Sigmoid colon (tissue), 4 donors: ENCODE data around the gene THG1L.
"Not testable (repeated sequence)": the region's sequence is repeated elsewhere in the genome, so short reads cannot be mapped to it uniquely, and the experiment has no call there.

Source experiments
- EP300 ChIP-seq, 4 donors: sonication (generic); formaldehyde crosslinking; IDR thresholded peaks; one replicate each; pipeline ENCODE4 v1.6.1; 2017; ENCODE audit warnings: antibody characterized with exemption in 4 of 4
- POLR2AphosphoS5 ChIP-seq, 4 donors: sonication (generic); formaldehyde crosslinking; IDR thresholded peaks; one replicate each; pipeline ENCODE4 v1.6.1; 2017; ENCODE audit warnings: antibody characterized with exemption in 4 of 4
- TF ChIP-seq, protein P1 (sequence below), 4 experiments: fragments of 450-650 bp in 3 of 4; fragments of 200-600 bp in 1 of 4; IDR thresholded peaks; one replicate each; pipeline ENCODE4 v1.5.1; 2016 to 2019; ENCODE audit warnings: antibody characterized with exemption in 4 of 4, mild to moderate bottlenecking in 3 of 4, moderate library complexity in 2 of 4

DNA sequence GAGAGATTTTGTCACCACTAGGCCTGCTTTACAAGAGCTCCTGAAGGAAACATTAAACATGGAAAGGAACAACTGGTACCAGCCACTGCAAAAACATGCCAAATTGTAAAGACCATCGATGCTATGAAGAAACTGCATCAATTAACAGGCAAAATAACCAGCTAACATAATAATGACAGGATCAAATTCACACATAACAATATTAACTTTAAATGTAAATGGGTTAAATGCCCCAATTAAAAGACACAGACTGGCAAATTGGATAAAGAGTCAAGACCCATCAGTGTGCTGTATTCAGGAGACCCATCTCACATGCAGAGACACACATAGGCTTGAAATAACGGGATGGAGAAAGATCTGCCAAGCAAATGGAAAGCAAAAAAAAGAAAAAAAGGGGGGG lies 8.3 kb upstream of the THG1L start:
- TF ChIP-seq, protein P1, sequence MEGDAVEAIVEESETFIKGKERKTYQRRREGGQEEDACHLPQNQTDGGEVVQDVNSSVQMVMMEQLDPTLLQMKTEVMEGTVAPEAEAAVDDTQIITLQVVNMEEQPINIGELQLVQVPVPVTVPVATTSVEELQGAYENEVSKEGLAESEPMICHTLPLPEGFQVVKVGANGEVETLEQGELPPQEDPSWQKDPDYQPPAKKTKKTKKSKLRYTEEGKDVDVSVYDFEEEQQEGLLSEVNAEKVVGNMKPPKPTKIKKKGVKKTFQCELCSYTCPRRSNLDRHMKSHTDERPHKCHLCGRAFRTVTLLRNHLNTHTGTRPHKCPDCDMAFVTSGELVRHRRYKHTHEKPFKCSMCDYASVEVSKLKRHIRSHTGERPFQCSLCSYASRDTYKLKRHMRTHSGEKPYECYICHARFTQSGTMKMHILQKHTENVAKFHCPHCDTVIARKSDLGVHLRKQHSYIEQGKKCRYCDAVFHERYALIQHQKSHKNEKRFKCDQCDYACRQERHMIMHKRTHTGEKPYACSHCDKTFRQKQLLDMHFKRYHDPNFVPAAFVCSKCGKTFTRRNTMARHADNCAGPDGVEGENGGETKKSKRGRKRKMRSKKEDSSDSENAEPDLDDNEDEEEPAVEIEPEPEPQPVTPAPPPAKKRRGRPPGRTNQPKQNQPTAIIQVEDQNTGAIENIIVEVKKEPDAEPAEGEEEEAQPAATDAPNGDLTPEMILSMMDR (IDR thresholded peaks at IDR 0.05) = not testable (repeated sequence)
- TF ChIP-seq POLR2AphosphoS5, EP300 (IDR thresholded peaks at IDR 0.05): not testable (repeated sequence)
